Skeletal muscle tissue (tissue), 4 donors: ENCODE results near the gene PEX10. TPM values are rescaled to one million over a fixed set of nuclear protein-coding genes. Genes with fewer than 3 reads are reported as not detected.

Experiments
- H3K27ac ChIP-seq: one replicate; pipeline ENCODE4 v1.7.0; 2013; ENCODE audit warnings: mild to moderate bottlenecking, low read depth, low read length, inconsistent platforms
- H3K27me3 ChIP-seq, 3 donors: one replicate each; pipeline ENCODE4 v1.7.0; 2013; ENCODE audit warnings: low read length in 3 of 3; ENCODE audit not compliant: control insufficient read depth in 3 of 3, insufficient read depth in 3 of 3
- H3K36me3 ChIP-seq, 3 donors: one replicate each; pipeline ENCODE4 v1.7.0; 2013; ENCODE audit warnings: low read length in 3 of 3; ENCODE audit not compliant: control insufficient read depth in 3 of 3, insufficient read depth in 3 of 3
- H3K4me1 ChIP-seq, 3 donors: one replicate each; pipeline ENCODE4 v1.7.0; 2013; ENCODE audit warnings: low read length in 3 of 3, mild to moderate bottlenecking in 3 of 3; ENCODE audit not compliant: control insufficient read depth in 3 of 3, insufficient read depth in 3 of 3
- H3K4me3 ChIP-seq, 3 donors: one replicate each; pipeline ENCODE4 v1.7.0; 2013; ENCODE audit warnings: low read length in 3 of 3
- H3K9ac ChIP-seq, 3 donors: one replicate each; pipeline ENCODE4 v1.7.0; 2013; ENCODE audit warnings: low read length in 3 of 3, mild to moderate bottlenecking in 3 of 3, moderate library complexity in 2 of 3, low read depth in 1 of 3
- H3K9me3 ChIP-seq, 3 donors: one replicate each; pipeline ENCODE4 v1.7.0; 2013; ENCODE audit warnings: low read length in 3 of 3; ENCODE audit not compliant: control insufficient read depth in 3 of 3
- total RNA-seq: library from RNA; depleted of rRNA; stranded (reverse); fragments of >200 nt; gene quantifications from one replicate; pipeline ENCODE4 v1.2.3, GENCODE V29; 2014
- donor health status: Osteomylitis.

Gene PEX10
- total RNA-seq, 1 donor from 2014 or later: 27.1 TPM

GRCh38 chr1:2400576-2400909 is 11.8 kb downstream of the PEX10 start:
- Histone ChIP-seq H3K36me3 (peaks cover 79 to 92% (median 85%) of the 10 kb centered on the region in 3 donors), H3K27ac (no peak overlapping the region), H3K4me3 (no peak overlapping the region), H3K4me1 (no peaks in the 10 kb centered on the region), H3K9ac (no peak overlapping the region), H3K9me3 (no peaks in the 10 kb centered on the region), H3K27me3 (no peaks in the 10 kb centered on the region)

- no peaks in the 10 kb centered on the region for H3K27me3 ChIP-seq
- H3K27ac ChIP-seq: no peak overlapping the region
- H3K9ac ChIP-seq: peak overlapping the region in 1 of 3 donors; percentile 3
- peaks cover 77 to 87% (median 81%) of the 10 kb centered on the region in 3 donors for H3K36me3 ChIP-seq
- no peak overlapping the region for H3K4me3 ChIP-seq
- H3K4me1 ChIP-seq: peaks cover 0 to under 1% (median 0%) of the 10 kb centered on the region in 3 donors
- no peaks in the 10 kb centered on the region for H3K9me3 ChIP-seq
Observed at GRCh38 chr1:2399890-2400575, 12.3 kb downstream of the PEX10 start.

- Histone ChIP-seq H3K4me3 (no peak overlapping the region), H3K27me3 (no peaks in the 10 kb centered on the region), H3K36me3 (peaks cover 73 to 75% (median 73%) of the 10 kb centered on the region in 3 donors)
Observed at GRCh38 chr1:2398871-2399270, 13.5 kb downstream of the PEX10 start.

GRCh38 chr1:2397007-2397679 is 15.2 kb downstream of the PEX10 start:
- Histone ChIP-seq H3K9me3 (no peaks in the 10 kb centered on the region), H3K9ac (no peak overlapping the region), H3K27ac (no peak overlapping the region), H3K4me3 (no peak overlapping the region), H3K27me3 (no peaks in the 10 kb centered on the region), H3K36me3 (peaks cover 61 to 66% (median 61%) of the 10 kb centered on the region in 3 donors), H3K4me1 (peaks cover 20 to 26% (median 24%) of the 10 kb centered on the region in 3 donors)

More at GRCh38 chr1:2398871-2399270, 13.5 kb downstream of the PEX10 start:
- Histone ChIP-seq H3K27ac (no peak overlapping the region), H3K9ac (no peak overlapping the region), H3K9me3 (no peaks in the 10 kb centered on the region), H3K4me1 (peaks cover 4 to 10% (median 7%) of the 10 kb centered on the region in 3 donors)

- Histone ChIP-seq H3K9me3 (no peaks in the 10 kb centered on the region), H3K4me1 (peaks cover 20 to 26% (median 24%) of the 10 kb centered on the region in 3 donors), H3K9ac (no peak overlapping the region), H3K27ac (no peak overlapping the region), H3K27me3 (no peaks in the 10 kb centered on the region), H3K36me3 (peaks cover 54 to 59% (median 54%) of the 10 kb centered on the region in 3 donors), H3K4me3 (no peak overlapping the region)
Observed at GRCh38 chr1:2396476-2396875, 15.9 kb downstream of the PEX10 start.

GRCh38 chr1:2396059-2396458 is 16.3 kb downstream of the PEX10 start:
- Histone ChIP-seq H3K9me3 (no peaks in the 10 kb centered on the region), H3K4me1 (peaks cover 20 to 30% (median 25%) of the 10 kb centered on the region in 3 donors), H3K9ac (no peak overlapping the region), H3K27ac (no peak overlapping the region), H3K27me3 (no peaks in the 10 kb centered on the region), H3K36me3 (peaks cover 52 to 57% (median 53%) of the 10 kb centered on the region in 3 donors), H3K4me3 (no peak overlapping the region)

- Histone ChIP-seq H3K27ac (no peak overlapping the region), H3K9ac (no peak overlapping the region), H3K27me3 (no peaks in the 10 kb centered on the region), H3K4me1 (peaks cover 26 to 38% (median 33%) of the 10 kb centered on the region in 3 donors), H3K36me3 (peaks cover 45 to 50% (median 45%) of the 10 kb centered on the region in 3 donors), H3K9me3 (no peaks in the 10 kb centered on the region), H3K4me3 (no peak overlapping the region)
Observed at GRCh38 chr1:2395245-2395644, 17.1 kb downstream of the PEX10 start.

- H3K27me3 ChIP-seq: no peaks in the 10 kb centered on the region
- no peak overlapping the region for H3K4me3 ChIP-seq
- no peak overlapping the region for H3K9ac ChIP-seq
- H3K9me3 ChIP-seq: no peaks in the 10 kb centered on the region
- H3K36me3 ChIP-seq: peaks cover 40 to 45% (median 40%) of the 10 kb centered on the region in 3 donors
- no peak overlapping the region for H3K27ac ChIP-seq
- H3K4me1 ChIP-seq: peaks cover 31 to 43% (median 38%) of the 10 kb centered on the region in 3 donors
Observed at GRCh38 chr1:2394761-2395160, 17.6 kb downstream of the PEX10 start.

GRCh38 chr1:2394220-2394619 is 18.1 kb downstream of the PEX10 start:
- H3K27me3 ChIP-seq: no peaks in the 10 kb centered on the region
- H3K4me3 ChIP-seq: no peak overlapping the region
- H3K4me1 ChIP-seq: peaks cover 31 to 43% (median 39%) of the 10 kb centered on the region in 3 donors
- H3K9ac ChIP-seq: no peak overlapping the region
- H3K27ac ChIP-seq: no peak overlapping the region
- no peaks in the 10 kb centered on the region for H3K9me3 ChIP-seq
- peaks cover 35 to 40% (median 35%) of the 10 kb centered on the region in 3 donors for H3K36me3 ChIP-seq

- Histone ChIP-seq H3K27ac (no peak overlapping the region), H3K27me3 (no peaks in the 10 kb centered on the region), H3K9me3 (no peaks in the 10 kb centered on the region), H3K4me3 (no peak overlapping the region), H3K4me1 (peaks cover 31 to 43% (median 39%) of the 10 kb centered on the region in 3 donors), H3K9ac (no peak overlapping the region), H3K36me3 (peaks cover 27 to 32% (median 28%) of the 10 kb centered on the region in 3 donors)
Observed at GRCh38 chr1:2393471-2393877, 18.9 kb downstream of the PEX10 start.
